ENCODE data around the gene ALDH16A1. TPM values are rescaled to one million over a fixed set of nuclear protein-coding genes. Genes with fewer than 3 reads are reported as not detected.
A peak's percentile ranks its signal among the peaks of the same experiment; 100 is the strongest.

Gene ALDH16A1
- total and polyA plus RNA-seq, 2 of the 8 experiments (the other 6 are each of a cell fraction or from before 2014, with no cell fraction given): 30.5 to 34.3 TPM

GRCh38 chr19:49492573-49493405 lies 39.8 kb downstream of the ALDH16A1 start (continued):
- no peak for TF ChIP-seq HDAC2 (IDR thresholded peaks at IDR 0.05; ENCODE audit: borderline replicate concordance in 1 of 2, low read depth in 2 of 2, low read length in 2 of 2)
- no peak for TF ChIP-seq TCF12 (IDR thresholded peaks at IDR 0.05; ENCODE audit: low read depth, low read length)
- no peak for TF ChIP-seq CTBP2 (IDR thresholded peaks at IDR 0.05; ENCODE audit: borderline replicate concordance, insufficient read depth, insufficient read length, low read length)
- TF ChIP-seq JUN (IDR thresholded peaks at IDR 0.05; ENCODE audit: low read depth, low read length): no peak
- no peak for TF ChIP-seq MAFK (IDR thresholded peaks at IDR 0.05; ENCODE audit: low read depth, low read length)
- TF ChIP-seq FOSL1 (IDR thresholded peaks at IDR 0.05; ENCODE audit: insufficient read depth, low read depth, low read length): no peak
- no peak for TF ChIP-seq KDM1A (IDR thresholded peaks at IDR 0.05; ENCODE audit: borderline replicate concordance, low read length)
- TF ChIP-seq CTCF (IDR thresholded peaks at IDR 0.05; ENCODE audit: control extremely low read depth in 1 of 3, insufficient read depth in 1 of 3, low read depth in 1 of 3, low read length in 3 of 3): no peak
- no peak; a peak in 1 of 4 replicates for TF ChIP-seq SIN3A (conservative IDR thresholded peaks at IDR 0.05 in 1 of 2, IDR thresholded peaks at IDR 0.05 in 1 of 2; ENCODE audit: low read depth in 1 of 2, low read length in 2 of 2)
- TF ChIP-seq USF2 (IDR thresholded peaks at IDR 0.05; ENCODE audit: low read length): peak; percentile 3; the same call in 1 of the 2 replicates
- no peak for TF ChIP-seq SUZ12 (IDR thresholded peaks at IDR 0.05; ENCODE audit: low read length)
- TF ChIP-seq CEBPB (IDR thresholded peaks at IDR 0.05; ENCODE audit: low read depth, low read length): no peak
- no peak for TF ChIP-seq GABPA (IDR thresholded peaks at IDR 0.05; ENCODE audit: borderline replicate concordance, insufficient read depth, low read length)
- no peak for TF ChIP-seq SIX5 (IDR thresholded peaks at IDR 0.05; ENCODE audit: low read depth, low read length)
- no peak for TF ChIP-seq KDM4A (IDR thresholded peaks at IDR 0.05; ENCODE audit: low read depth, low read length, severe bottlenecking)
- TF ChIP-seq RNF2 (IDR thresholded peaks at IDR 0.05; ENCODE audit: borderline replicate concordance, low read depth, low read length, missing control alignments, poor library complexity, severe bottlenecking): no peak

Data from H1 (cell line).